HG02973 (cell line): ENCODE data around the gene ATP2B2.
"Not testable (repeated sequence)": the region's sequence is repeated elsewhere in the genome, so short reads cannot be mapped to it uniquely, and the experiment has no call there.

Source experiments
- ATAC-seq: cut with Tn5 transposase; IDR thresholded peaks from one replicate; pipeline ENCODE4 v1.9.1; 2021; ENCODE audit warnings: moderate library complexity; ENCODE audit not compliant: unreplicated experiment

The ATP2B2 gene

GRCh38 chr3:10311710-10312109, 193.7 kb downstream of the ATP2B2 start:
- no peak for ATAC-seq

- no peak for ATAC-seq
These were observed 194.8 kb downstream of the ATP2B2 start for GRCh38 chr3:10310578-10310977.

DNA sequence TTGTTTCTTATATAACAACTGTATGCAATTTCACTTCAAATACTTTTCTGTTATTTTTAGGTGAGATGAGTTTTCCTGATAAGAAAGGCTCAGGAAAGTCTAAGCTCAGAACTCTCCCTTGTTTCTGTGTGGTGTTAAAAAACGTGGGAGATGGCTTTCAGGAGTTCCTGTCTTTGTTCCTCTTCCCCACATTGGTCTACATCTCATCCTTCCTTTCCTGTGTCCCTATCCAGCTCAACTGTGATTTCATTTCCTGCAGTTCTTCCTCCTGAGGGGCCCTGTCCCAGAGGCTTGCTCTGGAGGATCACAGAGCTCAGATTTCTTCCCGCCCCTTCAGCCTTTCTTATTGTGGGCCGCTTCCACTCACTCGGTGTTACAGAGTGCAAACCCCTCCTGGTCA, 195.7 kb downstream of the ATP2B2 start:
- ATAC-seq: no peak

DNA sequence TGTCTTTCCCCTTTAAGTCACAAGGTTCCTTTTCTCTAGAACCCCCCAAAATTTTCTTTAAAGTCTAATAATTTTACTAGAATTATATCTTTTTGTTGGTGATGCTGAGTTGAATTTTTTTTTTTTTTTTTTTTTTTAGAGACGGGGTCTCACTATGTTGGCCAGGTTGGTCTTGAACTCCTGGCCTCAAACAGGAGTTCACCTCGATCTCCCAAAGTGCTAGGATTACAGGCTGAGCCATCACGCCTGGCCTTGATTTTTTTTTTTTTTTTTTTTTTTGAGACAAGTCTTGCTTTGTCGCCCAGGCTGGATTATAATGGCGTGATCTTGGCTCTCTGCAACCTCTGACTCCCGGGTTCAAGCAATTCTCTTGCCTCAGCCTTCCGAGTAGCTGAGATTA, 196.7 kb downstream of the ATP2B2 start:
- ATAC-seq: no peak

DNA sequence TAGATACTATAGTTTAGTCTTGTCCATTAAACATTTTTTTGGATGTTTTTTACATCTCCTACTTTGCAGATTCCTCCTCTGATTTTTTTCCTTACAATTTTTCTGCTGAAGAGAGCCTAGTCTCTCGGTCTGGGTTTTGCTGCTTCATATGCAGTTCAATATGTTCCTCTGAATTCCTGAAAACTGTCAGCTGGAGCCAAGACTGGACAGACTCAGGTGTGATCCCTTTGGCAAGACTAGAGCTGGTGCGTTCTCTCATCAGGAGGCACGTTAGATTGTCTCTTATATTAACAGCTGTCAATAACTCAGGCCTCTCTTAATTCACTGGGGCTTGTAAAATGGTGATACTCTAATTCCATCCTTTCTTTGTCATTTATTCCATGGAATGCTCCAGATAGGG, 199.2 kb downstream of the ATP2B2 start:
- no peak for ATAC-seq

DNA sequence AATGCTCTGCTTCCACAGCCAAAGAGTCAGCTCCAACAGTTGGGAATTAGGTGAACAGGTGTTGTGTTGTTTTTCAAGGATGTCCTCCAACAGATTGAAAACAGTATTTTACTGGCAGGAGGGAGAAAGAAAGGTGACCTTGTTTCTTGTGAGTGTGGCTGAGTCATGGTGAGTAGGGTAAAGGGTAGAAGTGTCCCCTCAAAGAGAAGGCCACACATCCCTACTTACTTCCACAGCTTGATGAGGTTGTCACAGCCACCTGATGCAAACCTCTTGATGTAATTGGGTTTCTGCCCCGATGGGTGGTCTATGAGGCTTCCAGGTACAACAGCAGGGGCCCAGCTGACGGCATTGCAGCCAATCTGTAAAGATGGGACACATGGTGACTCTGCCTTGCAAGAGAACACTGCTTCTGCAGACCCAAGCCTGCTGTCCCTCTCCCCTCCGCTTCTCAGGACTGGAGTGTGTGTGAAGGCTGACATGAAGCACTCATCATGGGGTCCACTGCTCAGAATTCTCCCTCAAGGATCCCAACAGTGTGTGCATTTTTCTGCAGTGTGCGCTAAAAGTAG, 200.0 kb downstream of the ATP2B2 start:
- ATAC-seq: no peak

- no peak for ATAC-seq
These were observed 200.5 kb downstream of the ATP2B2 start for GRCh38 chr3:10304905-10305304.

DNA sequence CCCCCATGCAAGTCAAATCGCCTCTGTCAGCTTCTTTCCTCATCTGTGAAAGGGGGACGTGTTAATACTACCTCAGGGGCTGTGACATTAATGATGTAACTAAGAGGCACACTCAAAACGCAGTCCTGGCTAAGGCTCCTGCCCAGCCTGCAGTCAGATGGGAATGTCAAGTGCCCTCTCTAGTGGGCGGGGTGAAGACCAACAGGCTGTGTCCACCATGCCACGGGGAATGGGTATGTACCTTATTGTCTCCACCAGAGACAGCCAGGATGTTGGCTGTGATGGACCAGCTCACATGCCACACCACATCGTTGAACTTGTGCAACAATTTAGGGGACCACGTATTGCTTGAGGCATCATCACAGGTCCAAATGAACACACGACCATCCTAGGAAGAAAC, 201.6 kb downstream of the ATP2B2 start:
- ATAC-seq: no peak

DNA sequence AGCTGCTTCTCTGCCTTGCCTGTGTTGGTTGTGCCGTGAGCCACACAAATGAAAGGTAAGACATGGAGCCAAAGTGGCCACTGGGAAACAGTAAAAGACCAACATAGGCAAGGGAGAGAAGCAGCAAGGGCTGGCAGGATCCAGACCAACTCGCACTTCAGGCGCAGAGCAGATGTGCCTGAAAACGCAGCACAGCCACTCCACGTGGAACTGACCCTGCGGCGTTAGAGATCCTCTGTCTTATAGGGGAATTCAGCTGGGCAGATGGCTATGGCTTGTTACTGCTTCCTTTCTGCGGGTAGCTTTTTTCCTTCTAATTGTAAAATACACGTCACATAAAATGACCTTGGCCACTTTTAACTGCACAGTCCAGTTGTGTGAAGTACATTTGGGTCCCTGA, 202.3 kb downstream of the ATP2B2 start:
- ATAC-seq: no peak

DNA sequence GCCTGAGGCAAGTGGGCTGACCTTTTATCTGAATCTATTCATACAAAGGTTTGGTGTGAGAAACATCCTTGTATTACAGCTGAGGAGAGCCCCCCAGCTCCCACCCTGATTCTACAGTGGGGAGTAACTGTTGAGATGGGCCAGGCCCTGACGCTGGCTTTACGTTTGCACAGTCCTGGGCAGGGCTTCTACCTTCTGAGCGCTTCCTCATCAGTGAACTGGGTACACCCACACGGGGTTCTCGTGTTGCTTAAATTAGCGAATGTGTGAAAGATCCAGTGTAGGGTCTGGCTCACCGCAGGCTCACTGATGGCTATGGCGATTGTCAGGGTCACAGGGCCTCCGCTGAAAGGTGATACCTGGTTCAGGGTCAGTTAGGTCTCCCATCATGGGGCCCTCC, 205.3 kb downstream of the ATP2B2 start:
- no peak for ATAC-seq

- ATAC-seq: peak; percentile 57
These were observed 205.7 kb downstream of the ATP2B2 start for GRCh38 chr3:10299679-10300078.

GRCh38 chr3:10299175-10299574, 206.2 kb downstream of the ATP2B2 start:
- ATAC-seq: no peak

DNA sequence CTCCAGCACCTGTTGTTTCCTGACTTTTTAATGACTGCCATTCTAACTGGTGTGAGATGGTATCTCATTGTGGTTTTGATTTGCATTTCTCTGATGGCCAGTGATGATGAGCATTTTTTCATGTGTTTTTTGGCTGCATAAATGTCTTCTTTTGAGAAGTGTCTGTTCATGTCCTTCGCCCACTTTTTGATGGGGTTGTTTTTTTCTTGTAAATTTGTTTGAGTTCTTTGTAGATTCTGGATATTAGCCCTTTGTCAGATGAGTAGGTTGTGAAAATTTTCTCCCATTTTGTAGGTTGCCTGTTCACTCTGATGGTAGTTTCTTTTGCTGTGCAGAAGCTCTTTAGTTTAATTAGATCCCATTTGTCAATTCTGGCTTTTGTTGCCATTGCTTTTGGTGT, 207.3 kb downstream of the ATP2B2 start:
- ATAC-seq: not testable (repeated sequence)

GRCh38 chr3:10294030-10294586, 211.3 kb downstream of the ATP2B2 start:
- ATAC-seq: no peak

- ATAC-seq: peak; percentile 77
These were observed 212.6 kb downstream of the ATP2B2 start, which contains the start of gene GHRL for GRCh38 chr3:10292505-10293419. GHRL (minus strand) TSS chr3:10292947; CDS start chr3:10290180, 2,767 bp downstream.

GRCh38 chr3:10291641-10292040, 213.7 kb downstream of the ATP2B2 start:
- ATAC-seq: no peak

DNA sequence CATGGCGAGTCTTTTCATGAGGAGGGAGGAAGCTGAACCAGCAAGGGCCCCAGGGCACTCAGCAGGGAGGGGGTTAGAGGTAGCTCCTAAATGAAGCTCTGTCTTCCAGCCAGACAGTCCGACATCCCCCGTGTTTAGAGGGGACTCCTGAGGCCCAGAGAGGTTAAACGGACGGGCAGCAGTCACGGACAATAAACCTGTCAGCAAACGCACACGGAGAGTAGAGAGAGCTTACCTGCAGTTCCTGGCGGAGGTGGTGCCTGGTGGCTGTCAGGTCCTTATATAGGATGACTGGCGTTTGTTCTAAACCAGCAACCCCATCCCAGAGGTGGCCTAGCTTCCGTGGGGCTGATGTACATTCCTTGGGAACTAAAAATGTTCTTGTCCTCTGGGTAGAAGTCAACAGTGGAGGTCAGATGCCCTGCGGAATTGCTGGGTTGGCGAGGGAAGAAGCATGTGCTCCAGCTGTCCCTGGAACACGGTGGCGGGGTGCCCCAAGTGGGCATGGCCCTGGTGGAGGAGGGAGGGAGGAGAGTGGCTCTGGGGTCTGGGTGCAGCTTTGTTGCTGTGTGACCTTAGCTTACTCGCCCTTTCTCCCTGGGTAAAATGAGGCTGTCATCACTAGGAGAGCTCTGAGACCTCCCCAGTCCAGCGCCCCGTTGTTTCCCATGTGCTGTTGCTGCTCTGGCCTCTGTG, 214.8 kb downstream of the ATP2B2 start:
- ATAC-seq: no peak

DNA sequence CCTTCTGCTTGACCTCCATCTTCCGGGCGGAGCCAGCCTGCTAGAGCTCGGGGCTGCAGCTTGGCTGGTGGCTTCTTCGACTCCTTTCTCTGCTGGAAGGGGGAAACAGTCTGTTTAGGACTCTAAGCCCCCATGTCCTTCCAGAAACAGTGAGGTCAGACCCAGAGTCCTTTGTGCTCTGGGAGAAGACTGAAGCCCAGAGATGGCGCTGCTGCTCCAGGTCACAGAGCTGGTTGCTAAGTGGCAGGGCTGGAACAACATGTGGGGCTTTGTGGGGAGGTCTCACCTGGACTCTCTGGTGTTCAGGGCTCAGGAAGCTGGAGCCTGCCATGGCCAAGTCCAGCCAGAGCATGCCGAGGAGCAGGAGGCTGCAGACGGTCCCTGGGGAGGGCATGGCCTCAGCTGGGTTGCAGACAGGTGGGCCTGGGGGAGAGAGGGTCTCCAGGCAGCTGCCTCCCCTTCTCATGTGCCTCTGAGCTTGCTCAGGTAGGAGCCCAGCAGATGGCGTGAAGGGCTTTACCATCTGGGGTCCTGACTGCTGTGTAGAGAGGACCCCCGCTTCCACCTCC, 215.5 kb downstream of the ATP2B2 start:
- ATAC-seq: no peak

DNA sequence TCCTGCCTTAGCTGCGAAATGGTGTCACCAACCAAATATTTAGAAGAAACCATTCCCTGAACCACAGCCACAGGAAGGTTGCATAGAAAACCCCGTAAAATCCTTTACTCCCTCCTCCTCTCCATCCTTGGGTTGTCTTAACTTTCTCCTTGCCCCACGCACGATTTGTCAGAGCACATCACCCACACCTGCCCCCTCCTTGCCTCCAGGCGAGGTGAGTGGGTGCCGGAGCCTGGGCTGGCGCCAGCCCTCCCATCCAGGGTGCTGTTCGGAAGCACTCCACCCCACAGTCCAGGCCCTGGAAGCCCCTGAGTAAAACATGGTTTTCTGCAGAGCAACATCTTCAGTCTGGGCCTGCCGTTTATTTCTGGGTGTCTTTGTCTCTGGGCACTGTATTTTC, 216.3 kb downstream of the ATP2B2 start:
- ATAC-seq: no peak

DNA sequence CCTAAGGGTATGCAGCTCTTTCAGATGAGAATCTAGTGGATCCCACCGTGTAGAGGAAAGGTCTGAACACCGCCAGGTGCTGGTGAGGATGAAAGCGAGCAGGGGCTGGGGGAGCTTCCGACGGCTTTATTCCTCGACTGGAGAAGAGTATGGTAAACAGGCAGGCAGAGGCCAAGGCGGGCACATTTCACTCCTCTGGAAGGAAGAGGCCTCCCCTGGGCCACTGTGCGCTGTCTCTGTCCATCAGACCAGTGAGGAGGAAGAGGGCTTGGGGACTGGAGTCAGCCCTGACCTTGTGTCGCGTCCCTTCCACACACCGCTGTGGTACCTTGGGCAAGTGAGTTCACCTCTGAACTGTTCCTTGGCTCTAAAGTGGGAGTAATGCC, 216.8 kb downstream of the ATP2B2 start:
- no peak for ATAC-seq

- ATAC-seq: no peak
These were observed 217.3 kb downstream of the ATP2B2 start for GRCh38 chr3:10287936-10288574.
